Measurements from ENCODE around the gene SSR2. TPM values are rescaled to one million over a fixed set of nuclear protein-coding genes. Genes with fewer than 3 reads are reported as not detected.
A peak's percentile ranks its signal among the peaks of the same experiment; 100 is the strongest.

Gene SSR2
- total RNA-seq, 2 donors from 2014 or later = 194 to 208 TPM

GRCh38 chr1:156019946-156020292, 832 bp downstream of the SSR2 start:
- H3K9me3 Mint-ChIP-seq = no peaks in the 10 kb centered on the region
- peaks cover 28% of the 10 kb centered on the region for H3K4me1 Mint-ChIP-seq
- no peak for ATAC-seq (replicated peaks)
- peak overlapping the region; percentile 95 for H3K27ac Mint-ChIP-seq
- peak overlapping the region; percentile 98 for H3K4me3 Mint-ChIP-seq
- H3K36me3 Mint-ChIP-seq (ENCODE audit: low read depth) = peaks cover 59% of the 10 kb centered on the region
- no peaks in the 10 kb centered on the region for H3K27me3 Mint-ChIP-seq

- H3K36me3 Mint-ChIP-seq (ENCODE audit: low read depth) = peaks cover 98% of the 10 kb centered on the region
- no peaks in the 10 kb centered on the region for H3K27me3 Mint-ChIP-seq
- ATAC-seq (replicated peaks) = no peak
- H3K4me1 Mint-ChIP-seq = peaks cover 20% of the 10 kb centered on the region
- no peak overlapping the region for H3K4me3 Mint-ChIP-seq
- no peak overlapping the region for H3K27ac Mint-ChIP-seq
- no peaks in the 10 kb centered on the region for H3K9me3 Mint-ChIP-seq
These were observed 5.9 kb downstream of the SSR2 start for GRCh38 chr1:156014829-156015228.

- peaks cover 7% of the 10 kb centered on the region for H3K4me1 Mint-ChIP-seq
- no peak overlapping the region for H3K4me3 Mint-ChIP-seq
- H3K27ac Mint-ChIP-seq = peak overlapping the region; percentile 31
- no peaks in the 10 kb centered on the region for H3K27me3 Mint-ChIP-seq
- no peaks in the 10 kb centered on the region for H3K9me3 Mint-ChIP-seq
- peaks cover 94% of the 10 kb centered on the region for H3K36me3 Mint-ChIP-seq (ENCODE audit: low read depth)
- ATAC-seq (replicated peaks) = no peak
These were observed 8.5 kb downstream of the SSR2 start for GRCh38 chr1:156012051-156012817.

DNA sequence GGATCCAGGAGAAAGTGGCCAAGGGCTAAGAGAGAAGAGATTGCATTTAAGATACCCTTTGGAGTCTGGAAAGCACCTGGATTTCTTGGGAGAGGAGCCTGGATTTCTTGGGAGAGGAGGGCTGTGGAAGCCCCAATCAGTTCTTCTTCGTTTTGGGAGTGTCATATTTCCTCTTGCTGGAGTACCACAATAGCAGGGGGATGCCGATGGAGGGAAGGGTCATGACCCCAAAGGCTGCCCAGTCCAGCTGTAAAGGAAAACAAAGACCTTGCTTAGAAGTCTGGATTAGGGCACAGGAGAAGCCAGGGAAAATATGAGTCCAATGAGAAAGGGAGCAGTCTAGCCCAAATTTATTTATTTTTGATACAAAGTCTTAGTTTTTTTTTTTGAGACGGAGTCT, 11.3 kb downstream of the SSR2 start:
- Mint-ChIP-seq H3K27ac (no peak overlapping the region), H3K4me3 (no peak overlapping the region), H3K27me3 (no peaks in the 10 kb centered on the region), H3K9me3 (no peaks in the 10 kb centered on the region), H3K4me1 (peaks cover 21% of the 10 kb centered on the region), H3K36me3 (ENCODE audit: low read depth) (peaks cover 67% of the 10 kb centered on the region)
- ATAC-seq (replicated peaks) = no peak

DNA sequence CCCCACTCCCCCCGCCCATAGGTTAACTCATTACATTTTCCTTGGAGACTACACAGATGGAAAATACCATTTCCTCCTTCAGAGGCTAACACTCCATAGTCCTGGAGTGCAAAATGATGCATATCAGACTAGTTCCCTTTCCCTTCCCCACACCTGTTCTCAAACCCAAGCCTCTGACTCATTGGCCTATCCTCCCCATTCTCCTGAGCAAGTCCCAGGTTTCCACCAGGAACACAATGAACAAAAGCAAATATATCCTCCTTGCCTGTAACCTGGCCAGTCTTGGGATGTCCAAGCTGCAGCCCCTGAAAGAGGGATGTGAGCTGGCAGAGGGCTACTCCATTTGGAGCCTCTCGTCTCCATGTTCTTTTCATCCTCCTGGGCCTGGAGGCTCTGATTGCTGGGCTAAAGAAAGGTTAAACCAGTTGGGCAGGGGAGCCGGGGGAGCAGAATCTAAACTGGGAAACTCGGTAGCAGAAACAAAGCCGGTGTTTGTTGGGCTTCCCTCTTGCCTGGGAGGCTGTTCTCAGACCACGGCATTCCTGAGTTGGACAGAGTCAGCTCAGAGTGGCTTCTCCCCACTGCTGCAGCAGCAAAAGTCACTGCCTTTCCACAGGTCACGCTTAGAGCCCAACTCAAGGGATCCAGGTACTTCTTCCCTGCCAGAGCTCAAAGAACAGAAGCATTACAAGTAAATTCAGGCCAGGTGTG, 13.9 kb downstream of the SSR2 start:
- Mint-ChIP-seq H3K27me3 (no peaks in the 10 kb centered on the region), H3K4me1 (peaks cover 14% of the 10 kb centered on the region), H3K36me3 (ENCODE audit: low read depth) (peaks cover 42% of the 10 kb centered on the region), H3K4me3 (no peak overlapping the region), H3K27ac (no peak overlapping the region), H3K9me3 (no peaks in the 10 kb centered on the region)
- ATAC-seq (replicated peaks) = no peak

DNA sequence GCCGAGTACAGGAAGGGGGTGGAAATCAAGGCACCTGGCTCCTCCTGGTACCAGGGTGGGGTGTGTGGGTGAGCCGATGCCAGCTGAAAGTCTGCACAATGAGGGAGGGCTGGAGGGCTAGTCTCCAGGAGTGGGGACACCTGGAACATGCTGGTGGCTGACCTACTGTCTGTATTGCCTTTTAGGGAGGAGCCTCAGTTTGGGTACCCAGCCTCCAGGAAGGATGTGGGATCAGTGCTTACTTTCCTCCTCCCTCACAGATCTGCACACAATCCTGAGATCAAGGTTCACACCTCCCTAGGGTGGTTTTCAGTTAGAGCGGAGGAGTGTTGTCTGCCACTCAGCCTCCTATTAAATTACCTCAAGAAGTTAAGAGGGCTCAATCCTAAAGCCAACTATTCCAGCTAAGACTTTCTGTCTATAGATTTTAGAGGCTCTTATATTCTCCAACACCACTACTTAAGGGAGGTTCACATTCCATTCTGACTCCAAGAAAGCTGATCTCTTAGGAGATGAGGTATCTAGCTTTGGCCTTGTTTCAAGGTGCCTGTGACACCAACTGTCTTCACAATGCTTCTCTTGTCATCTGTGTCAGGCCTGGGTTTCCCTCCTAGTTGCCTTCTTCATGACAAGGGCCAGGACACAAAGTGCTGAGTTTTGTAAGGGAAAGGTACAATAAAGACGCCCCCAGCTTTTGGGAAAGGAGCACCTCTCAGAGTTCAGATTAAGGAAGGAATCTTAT, 15.7 kb downstream of the SSR2 start:
- H3K9me3 Mint-ChIP-seq = no peaks in the 10 kb centered on the region
- H3K4me3 Mint-ChIP-seq = peak overlapping the region; percentile 56
- peak; percentile 90 for ATAC-seq (replicated peaks)
- peaks cover 14% of the 10 kb centered on the region for H3K4me1 Mint-ChIP-seq
- H3K27ac Mint-ChIP-seq = peak overlapping the region; percentile 81
- peaks cover 23% of the 10 kb centered on the region for H3K36me3 Mint-ChIP-seq (ENCODE audit: low read depth)
- no peaks in the 10 kb centered on the region for H3K27me3 Mint-ChIP-seq

- H3K4me3 Mint-ChIP-seq = no peak overlapping the region
- no peak for ATAC-seq (replicated peaks)
- H3K27me3 Mint-ChIP-seq = no peaks in the 10 kb centered on the region
- no peak overlapping the region for H3K27ac Mint-ChIP-seq
- peaks cover 12% of the 10 kb centered on the region for H3K36me3 Mint-ChIP-seq (ENCODE audit: low read depth)
- H3K9me3 Mint-ChIP-seq = no peaks in the 10 kb centered on the region
- peaks cover 14% of the 10 kb centered on the region for H3K4me1 Mint-ChIP-seq
These were observed 16.9 kb downstream of the SSR2 start for GRCh38 chr1:156003923-156004188.

GRCh38 chr1:156002188-156002911, 18.4 kb downstream of the SSR2 start:
- ATAC-seq (replicated peaks) = no peak
- Mint-ChIP-seq H3K9me3 (no peaks in the 10 kb centered on the region), H3K4me1 (peaks cover 14% of the 10 kb centered on the region), H3K27ac (peak overlapping the region; percentile 13), H3K27me3 (no peaks in the 10 kb centered on the region), H3K4me3 (no peak overlapping the region), H3K36me3 (ENCODE audit: low read depth) (no peaks in the 10 kb centered on the region)

- peak overlapping the region; percentile 13 for H3K27ac Mint-ChIP-seq
- no peak for ATAC-seq (replicated peaks)
- H3K36me3 Mint-ChIP-seq (ENCODE audit: low read depth) = no peaks in the 10 kb centered on the region
- H3K4me3 Mint-ChIP-seq = no peak overlapping the region
- peaks cover 12% of the 10 kb centered on the region for H3K4me1 Mint-ChIP-seq
- no peaks in the 10 kb centered on the region for H3K9me3 Mint-ChIP-seq
- H3K27me3 Mint-ChIP-seq = no peaks in the 10 kb centered on the region
These were observed 19.0 kb downstream of the SSR2 start for GRCh38 chr1:156001662-156002171.

- peak overlapping the region; percentile 13 for H3K27ac Mint-ChIP-seq
- peaks cover 9% of the 10 kb centered on the region for H3K4me1 Mint-ChIP-seq
- no peak for ATAC-seq (replicated peaks)
- H3K36me3 Mint-ChIP-seq (ENCODE audit: low read depth) = no peaks in the 10 kb centered on the region
- no peak overlapping the region for H3K4me3 Mint-ChIP-seq
- H3K27me3 Mint-ChIP-seq = no peaks in the 10 kb centered on the region
- H3K9me3 Mint-ChIP-seq = no peaks in the 10 kb centered on the region
These were observed 19.6 kb downstream of the SSR2 start for GRCh38 chr1:156001021-156001661.

DNA sequence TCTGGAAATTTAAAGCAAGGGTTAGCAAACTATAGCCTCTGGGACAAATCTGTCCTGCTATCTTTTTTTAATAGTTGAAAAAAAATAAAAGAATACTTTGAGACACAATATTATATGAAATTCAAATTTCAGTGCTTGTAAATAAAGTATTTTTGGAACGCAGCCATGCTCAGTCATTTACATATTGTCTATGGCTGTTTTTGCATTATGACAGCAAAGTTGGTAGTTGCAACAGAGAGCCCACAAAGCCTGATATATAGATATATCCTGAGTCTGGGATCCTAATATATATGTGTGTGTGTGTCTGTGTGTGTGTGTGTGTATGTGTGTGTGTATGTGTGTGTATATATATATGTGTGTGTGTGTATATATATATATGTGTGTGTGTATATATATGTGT, 20.8 kb downstream of the SSR2 start:
- Mint-ChIP-seq H3K27ac (no peak overlapping the region), H3K9me3 (no peaks in the 10 kb centered on the region), H3K4me1 (peaks cover 3% of the 10 kb centered on the region), H3K36me3 (ENCODE audit: low read depth) (no peaks in the 10 kb centered on the region), H3K4me3 (no peak overlapping the region), H3K27me3 (no peaks in the 10 kb centered on the region)
- no peak for ATAC-seq (replicated peaks)

DNA sequence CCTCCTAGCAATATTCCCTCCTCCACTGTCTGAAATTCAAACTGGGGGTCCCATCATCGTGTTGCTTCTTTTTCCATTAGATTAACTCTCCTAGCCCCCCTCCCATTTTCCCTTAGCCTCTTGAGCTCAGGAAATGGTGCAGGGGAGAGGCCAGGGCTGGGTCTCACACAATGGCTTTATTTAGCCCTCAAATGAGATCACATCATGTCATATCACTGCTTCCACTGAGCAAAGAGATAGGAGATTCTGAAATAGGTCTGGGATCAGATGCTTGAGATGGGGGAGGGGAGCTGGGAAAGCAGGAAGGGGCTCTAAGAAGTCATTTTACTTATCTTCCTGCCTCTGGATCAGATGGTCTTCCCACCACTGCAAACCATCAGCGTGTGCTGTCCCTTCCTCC, 24.6 kb downstream of the SSR2 start:
- Mint-ChIP-seq H3K4me1 (peaks cover 2% of the 10 kb centered on the region), H3K36me3 (ENCODE audit: low read depth) (no peaks in the 10 kb centered on the region), H3K4me3 (no peak overlapping the region), H3K27me3 (no peaks in the 10 kb centered on the region), H3K27ac (peak overlapping the region; percentile 11), H3K9me3 (no peaks in the 10 kb centered on the region)
- ATAC-seq (replicated peaks) = no peak

- peaks cover 4% of the 10 kb centered on the region for H3K4me1 Mint-ChIP-seq
- H3K9me3 Mint-ChIP-seq = no peaks in the 10 kb centered on the region
- ATAC-seq (replicated peaks) = no peak
- no peaks in the 10 kb centered on the region for H3K27me3 Mint-ChIP-seq
- H3K4me3 Mint-ChIP-seq = no peak overlapping the region
- H3K27ac Mint-ChIP-seq = peak overlapping the region; percentile 30
- H3K36me3 Mint-ChIP-seq (ENCODE audit: low read depth) = no peaks in the 10 kb centered on the region
These were observed 27.2 kb downstream of the SSR2 start for GRCh38 chr1:155993595-155993994.

Data from activated T-helper 17 cell treated with anti-CD3 and anti-CD28 coated beads, Interleukin-2, amount 50 U/mL, for 72 hours (primary cell).